C4-2B (cell line): ENCODE measurements around the gene ANKH.

Source experiments
- ZFX ChIP-seq: fragments of 450-650 bp; IDR thresholded peaks from 2 replicates; pipeline ENCODE4 v1.6.1; 2017
- TF ChIP-seq, protein P1 (sequence below): fragments of 450-650 bp; conservative IDR thresholded peaks from 2 replicates; pipeline ENCODE4 v1.5.1; 2017; ENCODE audit warnings: mild to moderate bottlenecking

DNA sequence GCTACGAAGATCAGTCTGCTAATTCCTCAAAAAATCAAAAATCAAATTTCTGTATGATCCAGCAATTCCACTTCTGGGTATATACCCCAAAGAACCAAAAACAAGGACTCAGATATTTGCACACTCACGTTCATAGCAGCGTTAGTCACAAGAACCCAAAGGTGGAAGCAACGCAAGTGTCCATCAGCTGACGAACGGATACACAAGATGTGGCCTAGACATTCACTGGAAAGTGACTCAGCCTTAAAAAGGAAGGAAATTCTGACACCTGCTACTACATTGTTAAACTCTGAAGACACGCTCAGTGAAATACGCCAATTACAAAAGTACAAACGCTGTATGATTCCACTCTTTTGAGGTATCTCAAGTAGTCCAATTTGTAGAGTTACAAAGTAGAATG lies 113.7 kb downstream of the ANKH start:
- TF ChIP-seq, protein P1, sequence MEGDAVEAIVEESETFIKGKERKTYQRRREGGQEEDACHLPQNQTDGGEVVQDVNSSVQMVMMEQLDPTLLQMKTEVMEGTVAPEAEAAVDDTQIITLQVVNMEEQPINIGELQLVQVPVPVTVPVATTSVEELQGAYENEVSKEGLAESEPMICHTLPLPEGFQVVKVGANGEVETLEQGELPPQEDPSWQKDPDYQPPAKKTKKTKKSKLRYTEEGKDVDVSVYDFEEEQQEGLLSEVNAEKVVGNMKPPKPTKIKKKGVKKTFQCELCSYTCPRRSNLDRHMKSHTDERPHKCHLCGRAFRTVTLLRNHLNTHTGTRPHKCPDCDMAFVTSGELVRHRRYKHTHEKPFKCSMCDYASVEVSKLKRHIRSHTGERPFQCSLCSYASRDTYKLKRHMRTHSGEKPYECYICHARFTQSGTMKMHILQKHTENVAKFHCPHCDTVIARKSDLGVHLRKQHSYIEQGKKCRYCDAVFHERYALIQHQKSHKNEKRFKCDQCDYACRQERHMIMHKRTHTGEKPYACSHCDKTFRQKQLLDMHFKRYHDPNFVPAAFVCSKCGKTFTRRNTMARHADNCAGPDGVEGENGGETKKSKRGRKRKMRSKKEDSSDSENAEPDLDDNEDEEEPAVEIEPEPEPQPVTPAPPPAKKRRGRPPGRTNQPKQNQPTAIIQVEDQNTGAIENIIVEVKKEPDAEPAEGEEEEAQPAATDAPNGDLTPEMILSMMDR: no peak
- no peak for TF ChIP-seq ZFX
